H1 (cell line): ENCODE measurements around the gene KATNAL1. TPM values are rescaled to one million over a fixed set of nuclear protein-coding genes. Genes with fewer than 3 reads are reported as not detected.

Source experiments
- CTCF ChIA-PET: fragments of 300-600 bp; sonication (Branson Sonifier 250); formaldehyde crosslinking; loops from one replicate; lab custom pipeline; 2021; ENCODE audit not compliant: partially characterized antibody; lab: Charles Lee
- POLR2A ChIA-PET: fragments of 300-600 bp; sonication (Branson Sonifier 250); formaldehyde crosslinking; loops from one replicate; lab custom pipeline; 2021; ENCODE audit warnings: inconsistent platforms; ENCODE audit not compliant: partially characterized antibody; lab: Charles Lee
- DNase-seq, 2 experiments: peaks; one replicate each; pipeline versions ENCODE4 v3.0.0 to v3.0.0-alpha.2; 2010 to 2022; ENCODE audit warnings: low spot score in 2 of 2, low read depth in 1 of 2, mixed read lengths in 1 of 2
- FAIRE-seq: peaks from 2 replicates; lab custom pipeline; 2011; peaks lifted over from hg19 to GRCh38; lab: Jason Lieb, UNC
- H2AFZ ChIP-seq: 2 replicates; pipeline ENCODE4 v1.8.1; 2012; ENCODE audit warnings: low read length, inconsistent platforms
- H2AK5ac ChIP-seq: 2 replicates; pipeline ENCODE4 v1.6.1; 2013; ENCODE audit warnings: low read depth, low read length
- H2BK120ac ChIP-seq: replicated peaks from 2 replicates; pipeline ENCODE3; 2013; ENCODE audit warnings: low read depth, low read length, inconsistent platforms
- H2BK12ac ChIP-seq: 2 replicates; pipeline ENCODE4 v1.6.1; 2013; ENCODE audit warnings: low read depth, low read length
- H2BK15ac ChIP-seq: 2 replicates; pipeline ENCODE4 v1.6.1; 2013; ENCODE audit warnings: low read length
- H2BK20ac ChIP-seq: 2 replicates; pipeline ENCODE4 v1.6.1; 2013; ENCODE audit warnings: low read length
- H2BK5ac ChIP-seq: 2 replicates; pipeline ENCODE4 v1.6.1; 2013; ENCODE audit warnings: low read depth, low read length
- H3K14ac ChIP-seq: 2 replicates; pipeline ENCODE4 v1.6.1; 2013; ENCODE audit warnings: inconsistent platforms; ENCODE audit not compliant: insufficient read length
- H3K18ac ChIP-seq: 2 replicates; pipeline ENCODE4 v1.6.1; 2013; ENCODE audit warnings: low read length; ENCODE audit errors: extremely low read depth
- H3K23ac ChIP-seq: 2 replicates; pipeline ENCODE4 v1.6.1; 2013; ENCODE audit warnings: inconsistent platforms; ENCODE audit not compliant: insufficient read length
- H3K23me2 ChIP-seq: 2 replicates; pipeline ENCODE4 v1.6.1; 2013; ENCODE audit warnings: low read depth, low read length
- H3K27ac ChIP-seq: 2 replicates; pipeline ENCODE4 v1.6.1; 2011; ENCODE audit warnings: low read depth, low read length, inconsistent platforms
- H3K27me3 ChIP-seq, 4 experiments: replicated peaks in 1 of 4; 1 replicate in 1 of 4; 2 replicates in 3 of 4; pipeline versions ENCODE4 v1.6.1 to v1.8.1; 2011 to 2013; ENCODE audit warnings: low read length in 3 of 4, mild to moderate bottlenecking in 3 of 4, inconsistent platforms in 2 of 4, mixed read lengths in 2 of 4, moderate library complexity in 1 of 4; ENCODE audit not compliant: control insufficient read depth in 3 of 4, insufficient read depth in 3 of 4; ENCODE audit errors: extremely low read depth in 1 of 4
- H3K36me3 ChIP-seq, 4 experiments: 2 replicates each; pipeline versions ENCODE4 v1.6.1 to v1.8.1; 2011 to 2013; ENCODE audit warnings: mild to moderate bottlenecking in 4 of 4, low read length in 3 of 4, moderate library complexity in 2 of 4, control low read depth in 1 of 4, inconsistent platforms in 1 of 4; ENCODE audit not compliant: insufficient read depth in 4 of 4, control insufficient read depth in 2 of 4
- H3K4ac ChIP-seq: replicated peaks from 2 replicates; pipeline ENCODE3; 2013; ENCODE audit warnings: low read length, low read depth, mixed read lengths, inconsistent platforms; ENCODE audit not compliant: insufficient read length
- H3K4me1 ChIP-seq, 4 experiments: replicated peaks in 1 of 4; 1 replicate in 1 of 4; 2 replicates in 3 of 4; pipeline versions ENCODE4 v1.6.1 to v1.8.1; 2011 to 2013; ENCODE audit warnings: low read length in 3 of 4, inconsistent platforms in 2 of 4, mixed read lengths in 1 of 4; ENCODE audit not compliant: insufficient read depth in 4 of 4, control insufficient read depth in 3 of 4
- H3K4me2 ChIP-seq, 2 experiments: 2 replicates each; pipeline versions ENCODE4 v1.6.1 to v1.8.1; 2011 to 2013; ENCODE audit warnings: low read depth in 2 of 2, low read length in 2 of 2, control low read depth in 1 of 2, inconsistent platforms in 1 of 2, mild to moderate bottlenecking in 1 of 2; ENCODE audit not compliant: insufficient read depth in 1 of 2
- H3K4me3 ChIP-seq, 4 experiments: fragments of 200-600, 300-600 bp in 1 of 4; sonication (generic), shearing (Covaris generic), sonication (Bioruptor Twin) in 1 of 4; 2 replicates each; pipeline versions ENCODE4 v1.5.1 to v1.8.1; 2011 to 2016; ENCODE audit warnings: low read length in 4 of 4, low read depth in 3 of 4, control low read depth in 2 of 4, inconsistent platforms in 2 of 4, mild to moderate bottlenecking in 2 of 4, mixed read lengths in 1 of 4, moderate library complexity in 1 of 4; ENCODE audit not compliant: insufficient read depth in 2 of 4; ENCODE audit errors: extremely low read depth in 1 of 4
- H3K56ac ChIP-seq: replicated peaks from 2 replicates; pipeline ENCODE3; 2013; ENCODE audit warnings: low read depth, mild to moderate bottlenecking, mixed read lengths, low read length, inconsistent platforms; ENCODE audit not compliant: insufficient read length
- H3K79me1 ChIP-seq: 2 replicates; pipeline ENCODE4 v1.6.1; 2013; ENCODE audit warnings: low read depth, low read length, control low read depth
- H3K79me2 ChIP-seq, 2 experiments: 2 replicates each; pipeline versions ENCODE4 v1.6.1 to v1.8.1; 2012 to 2013; ENCODE audit warnings: low read length in 2 of 2, mild to moderate bottlenecking in 2 of 2, inconsistent platforms in 1 of 2; ENCODE audit not compliant: insufficient read depth in 2 of 2, control insufficient read depth in 1 of 2
- H3K9ac ChIP-seq, 4 experiments: replicated peaks in 1 of 4; 1 replicate in 1 of 4; 2 replicates in 3 of 4; pipeline versions ENCODE4 v1.6.1 to v1.8.1; 2011 to 2013; ENCODE audit warnings: low read depth in 3 of 4, low read length in 3 of 4, control low read depth in 2 of 4, mild to moderate bottlenecking in 2 of 4, moderate library complexity in 2 of 4, inconsistent platforms in 1 of 4; ENCODE audit errors: extremely low read depth in 1 of 4
- H3K9me3 ChIP-seq, 2 experiments: 2 replicates each; pipeline versions ENCODE4 v1.6.1 to v1.8.1; 2012 to 2013; ENCODE audit warnings: mild to moderate bottlenecking in 2 of 2, moderate library complexity in 2 of 2, control low read depth in 1 of 2, inconsistent platforms in 1 of 2, low read depth in 1 of 2, low read length in 1 of 2, mixed read lengths in 1 of 2; ENCODE audit not compliant: insufficient read depth in 2 of 2
- H4K20me1 ChIP-seq, 2 experiments: replicated peaks in 1 of 2; 2 replicates each; pipeline versions ENCODE3 to v1.8.1; 2011 to 2013; ENCODE audit warnings: inconsistent platforms in 2 of 2, low read length in 2 of 2, mild to moderate bottlenecking in 1 of 2; ENCODE audit not compliant: insufficient read depth in 2 of 2, control insufficient read depth in 1 of 2
- H4K5ac ChIP-seq: 2 replicates; pipeline ENCODE4 v1.6.1; 2013; ENCODE audit warnings: low read length, low read depth, mixed read lengths, inconsistent platforms; ENCODE audit not compliant: insufficient read length
- H4K8ac ChIP-seq: 2 replicates; pipeline ENCODE4 v1.8.0; 2013; ENCODE audit warnings: mild to moderate bottlenecking, moderate library complexity, low read length, inconsistent platforms; ENCODE audit not compliant: insufficient read depth; ENCODE audit errors: extremely low read depth
- H4K91ac ChIP-seq: replicated peaks from 2 replicates; pipeline ENCODE3; 2013; ENCODE audit warnings: low read length, mixed read lengths, inconsistent platforms; ENCODE audit not compliant: insufficient read length
- CEBPB ChIP-seq: IDR thresholded peaks from 2 replicates; pipeline ENCODE4 v1.6.1; 2012; ENCODE audit warnings: low read depth, low read length
- RNF2 ChIP-seq: fragments of 200-900, 300-1000 bp; sonication (generic); IDR thresholded peaks from 2 replicates; pipeline ENCODE4 v1.7.1; 2016; ENCODE audit warnings: borderline replicate concordance, low read depth, mild to moderate bottlenecking, antibody characterized with exemption, low read length; ENCODE audit not compliant: poor library complexity, severe bottlenecking; ENCODE audit errors: missing control alignments
- TAF7 ChIP-seq: optimal IDR thresholded peaks from 2 replicates; pipeline ENCODE3; 2011; ENCODE audit warnings: low read depth, mild to moderate bottlenecking, inconsistent platforms, low read length, moderate library complexity, borderline replicate concordance
- WGBS, 2 experiments: shearing (Covaris generic) in 1 of 2; methylation state at CpG; one replicate each; pipeline versions ENCODE4 v1.1.6 to v1.1.7; 2013 to 2015; ENCODE audit warnings: low lambda C conversion rate in 2 of 2, mixed read lengths in 2 of 2, inconsistent platforms in 1 of 2, low coverage in 1 of 2, missing lambda C conversion rate in 1 of 2; ENCODE audit not compliant: insufficient replicate concordance in 2 of 2, insufficient coverage in 1 of 2, insufficient read length in 1 of 2; ENCODE audit errors: extremely low coverage in 1 of 2, missing lambda C conversion rate in 1 of 2; 5-methylcytosine and 5-hydroxymethylcytosine counted together
- polyA plus RNA-seq, 7 experiments: library from polyadenylated mRNA; depleted of rRNA in 3 of 7; stranded (reverse) in 5 of 7; unstranded in 2 of 7; fragments of >200 nt in 5 of 7; fragments of 200-250 nt in 2 of 7; gene quantifications; 1 replicate in 5 of 7; 2 replicates in 1 of 7; 4 replicates in 1 of 7; pipeline versions ENCODE4 v1.2.1 to v1.2.3, GENCODE V29; 2011 to 2013; ENCODE audit warnings: missing spikeins in 2 of 7, mixed read lengths in 2 of 7
- total RNA-seq: library from RNA; stranded (reverse); fragmentation: NEBNext Ultra II Directional; extraction: Animal tissue kit (Norgen Biotek cat#: 25700); gene quantifications from 2 replicates; pipeline ENCODE4 v1.2.1, GENCODE V29; 2021

Gene KATNAL1
- total and polyA plus RNA-seq, 2 of the 8 experiments (the other 6 are each of a cell fraction or from before 2014, with no cell fraction given) = 4.0 to 13.2 TPM

DNA sequence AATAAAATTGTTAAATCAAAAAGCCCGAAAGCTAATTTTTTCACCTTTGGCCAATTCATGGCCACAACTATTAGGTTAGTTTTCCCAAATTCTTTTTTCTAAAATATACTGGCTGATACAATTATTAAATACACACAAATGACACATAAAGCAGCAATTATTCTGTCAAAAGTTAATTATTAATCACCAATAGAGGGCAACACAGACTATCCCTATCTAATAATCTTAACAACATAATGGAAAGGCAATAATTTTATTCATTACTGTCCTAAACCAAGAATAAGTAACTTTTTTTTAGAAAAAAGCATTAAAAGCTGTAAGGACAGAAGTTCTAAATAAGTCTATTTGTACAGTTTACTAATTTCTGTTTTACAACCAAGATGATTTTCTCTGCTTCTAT, 51.7 kb downstream of the KATNAL1 start:
- Histone ChIP-seq H4K8ac (no peak overlapping the region), H3K4me3 (no peak overlapping the region), H2AFZ (no peak overlapping the region), H3K18ac (no peak overlapping the region), H2AK5ac (no peak overlapping the region), H3K23ac (no peak overlapping the region), H3K27ac (no peak overlapping the region), H3K9ac (no peak overlapping the region), H2BK15ac (no peak overlapping the region), H3K4me2 (no peak overlapping the region), H3K79me1 (no peaks in the 10 kb centered on the region), H3K23me2 (no peaks in the 10 kb centered on the region), H2BK12ac (no peak overlapping the region), H3K36me3 (peaks cover 0 to 3% (median 0%) of the 10 kb centered on the region in 4 experiments; a peak in 2 of 8 replicates), H3K14ac (no peak overlapping the region), H2BK5ac (no peak overlapping the region), H3K56ac (no peak overlapping the region), H3K4ac (no peak overlapping the region), H3K79me2 (no peaks in the 10 kb centered on the region), H2BK120ac (no peak overlapping the region), H4K91ac (no peak overlapping the region), H3K9me3 (peaks cover 4 to 8% of the 10 kb centered on the region in 2 experiments; a peak in 1 of 4 replicates), H3K4me1 (peaks cover 0 to 8% (median 4%) of the 10 kb centered on the region in 4 experiments; a peak in 5 of 7 replicates), H3K27me3 (no peaks in the 10 kb centered on the region), H2BK20ac (no peak overlapping the region), H4K20me1 (no peaks in the 10 kb centered on the region), H4K5ac (no peak overlapping the region)
- WGBS, 2 experiments = 95% methylated on average over 1 of the region's 1 CpG; no CpG with 5 or more reads in 1 of the 2 experiments
- FAIRE-seq (no peak), DNase-seq (no peak)
- CTCF ChIA-PET = interaction anchor here (1.0 kb wide), 1 partner anchor 747 kb away, joined by 3 read pairs; no protein-coding TSS in a partner anchor
- POLR2A ChIA-PET = no interaction called here
- no peak for TF ChIP-seq CEBPB
- TF ChIP-seq TAF7 = no peak
- no peak for TF ChIP-seq RNF2
